H9 (cell line): ENCODE measurements around the gene RORB. TPM values are rescaled to one million over a fixed set of nuclear protein-coding genes. Genes with fewer than 3 reads are reported as not detected.

Source experiments
- DNase-seq: peaks from one replicate; pipeline ENCODE4 v3.0.0-alpha.2; 2017
- H2AFZ ChIP-seq: one replicate; pipeline ENCODE4 v1.6.1; 2013; ENCODE audit warnings: mild to moderate bottlenecking, low read length, control low read depth, moderate library complexity
- H2AK5ac ChIP-seq: 2 replicates; pipeline ENCODE4 v1.6.1; 2013; ENCODE audit warnings: low read length, control low read depth, mixed read lengths; ENCODE audit not compliant: insufficient read length
- H2BK120ac ChIP-seq: one replicate; pipeline ENCODE4 v1.6.1; 2013; ENCODE audit warnings: low read depth, mild to moderate bottlenecking, low read length, control low read depth, inconsistent platforms; ENCODE audit not compliant: poor library complexity, severe bottlenecking
- H2BK12ac ChIP-seq: 2 replicates; pipeline ENCODE4 v1.6.1; 2013; ENCODE audit warnings: low read length, control low read depth, mixed read lengths, low read depth; ENCODE audit not compliant: insufficient read length
- H2BK15ac ChIP-seq: 2 replicates; pipeline ENCODE4 v1.6.1; 2013; ENCODE audit warnings: low read depth, low read length, control low read depth
- H2BK20ac ChIP-seq: one replicate; pipeline ENCODE4 v1.6.1; 2013; ENCODE audit warnings: low read depth, mild to moderate bottlenecking, low read length, control low read depth, inconsistent platforms; ENCODE audit not compliant: poor library complexity, severe bottlenecking
- H2BK5ac ChIP-seq: 2 replicates; pipeline ENCODE4 v1.6.1; 2013; ENCODE audit warnings: low read length, control low read depth, mixed read lengths; ENCODE audit not compliant: insufficient read length
- H3K14ac ChIP-seq: 2 replicates; pipeline ENCODE4 v1.6.1; 2013; ENCODE audit warnings: low read length, control low read depth; ENCODE audit not compliant: insufficient read depth
- H3K18ac ChIP-seq: 2 replicates; pipeline ENCODE4 v1.6.1; 2013; ENCODE audit warnings: low read depth, mild to moderate bottlenecking, mixed read lengths, low read length, control low read depth; ENCODE audit not compliant: insufficient read length
- H3K23ac ChIP-seq: 2 replicates; pipeline ENCODE4 v1.6.1; 2013; ENCODE audit warnings: low read length, control low read depth, mixed read lengths, low read depth; ENCODE audit not compliant: insufficient read length
- H3K23me2 ChIP-seq: 2 replicates; pipeline ENCODE4 v1.6.1; 2013; ENCODE audit warnings: low read depth, mild to moderate bottlenecking, mixed read lengths, low read length, control low read depth; ENCODE audit not compliant: insufficient read length, poor library complexity, severe bottlenecking
- H3K27ac ChIP-seq: 2 replicates; pipeline ENCODE4 v1.5.1; 2013; ENCODE audit warnings: low read length, control low read depth, mixed read lengths, low read depth; ENCODE audit not compliant: insufficient read length
- H3K27me3 ChIP-seq: 2 replicates; pipeline ENCODE4 v1.6.1; 2013; ENCODE audit warnings: low read length, control low read depth, inconsistent platforms; ENCODE audit not compliant: insufficient read depth
- H3K4ac ChIP-seq: 2 replicates; pipeline ENCODE4 v1.6.1; 2013; ENCODE audit warnings: low read depth, mild to moderate bottlenecking, control low read depth, inconsistent platforms, low read length, moderate library complexity
- H3K4me1 ChIP-seq: 2 replicates; pipeline ENCODE4 v1.6.1; 2013; ENCODE audit warnings: low read length, control low read depth, inconsistent platforms; ENCODE audit not compliant: insufficient read depth
- H3K4me2 ChIP-seq: 2 replicates; pipeline ENCODE4 v1.6.1; 2013; ENCODE audit warnings: low read length, control low read depth, mixed read lengths; ENCODE audit not compliant: insufficient read length, insufficient read depth
- H3K56ac ChIP-seq: 2 replicates; pipeline ENCODE4 v1.6.1; 2013; ENCODE audit warnings: low read depth, mild to moderate bottlenecking, mixed read lengths, low read length, control low read depth; ENCODE audit not compliant: insufficient read length
- H3K79me1 ChIP-seq: 2 replicates; pipeline ENCODE4 v1.6.1; 2013; ENCODE audit warnings: low read depth, mild to moderate bottlenecking, moderate library complexity, low read length, control low read depth, inconsistent platforms; ENCODE audit not compliant: insufficient read depth, poor library complexity, severe bottlenecking
- H3K79me2 ChIP-seq: 2 replicates; pipeline ENCODE4 v1.6.1; 2013; ENCODE audit warnings: low read length, control low read depth, inconsistent platforms; ENCODE audit not compliant: insufficient read depth
- H3K9ac ChIP-seq: 2 replicates; pipeline ENCODE4 v1.6.1; 2013; ENCODE audit warnings: low read length, control low read depth, mixed read lengths; ENCODE audit not compliant: insufficient read length; ENCODE audit errors: extremely low read depth
- H3K9me3 ChIP-seq: one replicate; pipeline ENCODE4 v1.6.1; 2013; ENCODE audit warnings: low read depth, low read length, inconsistent platforms; ENCODE audit not compliant: control insufficient read depth
- H3T11ph ChIP-seq: one replicate; pipeline ENCODE4 v1.6.1; 2013; ENCODE audit warnings: mild to moderate bottlenecking, low read length, control low read depth, inconsistent platforms
- H4K20me1 ChIP-seq: one replicate; pipeline ENCODE4 v1.6.1; 2013; ENCODE audit not compliant: control insufficient read depth, insufficient read length, insufficient read depth
- H4K5ac ChIP-seq: 2 replicates; pipeline ENCODE4 v1.6.1; 2013; ENCODE audit warnings: low read depth, mild to moderate bottlenecking, mixed read lengths, low read length, control low read depth; ENCODE audit not compliant: insufficient read length
- H4K8ac ChIP-seq: replicated peaks from 2 replicates; pipeline ENCODE4 v1.6.1; 2013; ENCODE audit warnings: low read length, control low read depth, mixed read lengths, low read depth; ENCODE audit not compliant: insufficient read length
- H4K91ac ChIP-seq: 2 replicates; pipeline ENCODE4 v1.6.1; 2013; ENCODE audit warnings: low read depth, mild to moderate bottlenecking, moderate library complexity, mixed read lengths, low read length, control low read depth; ENCODE audit not compliant: insufficient read length
- H3K27ac Mint-ChIP-seq, 3 experiments: 2 replicates in 2 of 3; 3 replicates in 1 of 3; pipeline ENCODE4 v1.8.0; 2020 to 2021; ENCODE audit warnings: mixed read lengths in 3 of 3, mild to moderate bottlenecking in 1 of 3, moderate library complexity in 1 of 3
- H3K27me3 Mint-ChIP-seq: 2 replicates; pipeline ENCODE4 v1.8.0; 2021; ENCODE audit warnings: low read depth, mild to moderate bottlenecking, moderate library complexity, mixed read lengths
- H3K36me3 Mint-ChIP-seq, 3 experiments: 2 replicates in 2 of 3; 3 replicates in 1 of 3; pipeline ENCODE4 v1.8.0; 2020 to 2021; ENCODE audit warnings: low read depth in 3 of 3, mixed read lengths in 3 of 3; ENCODE audit not compliant: insufficient read depth in 1 of 3
- H3K4me1 Mint-ChIP-seq, 2 experiments: 2 replicates each; pipeline ENCODE4 v1.8.0; 2020; ENCODE audit warnings: mixed read lengths in 2 of 2
- H3K4me3 Mint-ChIP-seq, 2 experiments: 2 replicates in 1 of 2; 3 replicates in 1 of 2; pipeline ENCODE4 v1.8.0; 2020 to 2021; ENCODE audit warnings: mild to moderate bottlenecking in 2 of 2, mixed read lengths in 2 of 2, moderate library complexity in 1 of 2
- H3K9me3 Mint-ChIP-seq, 2 experiments: 2 replicates in 1 of 2; 3 replicates in 1 of 2; pipeline ENCODE4 v1.8.0; 2020; ENCODE audit warnings: mild to moderate bottlenecking in 2 of 2, mixed read lengths in 2 of 2, moderate library complexity in 1 of 2
- WGBS: extraction: QIAGEN DNeasy Blood & Tissue Kit; methylation state at CpG from one replicate; pipeline ENCODE4 v1.1.7; 2013; ENCODE audit warnings: missing lambda C conversion rate, low lambda C conversion rate, mixed read lengths; ENCODE audit not compliant: insufficient read length; ENCODE audit errors: extremely low coverage; 5-methylcytosine and 5-hydroxymethylcytosine counted together
- total RNA-seq: library from RNA; stranded (reverse); gene quantifications from 2 replicates; pipeline ENCODE4 v1.2.1, GENCODE V29; 2021
- TF ChIP-seq, protein P1 (sequence below): fragments of 200-600 bp; sonication (generic); conservative IDR thresholded peaks from 3 replicates; pipeline ENCODE4 v1.8.0; 2021; ENCODE audit warnings: antibody characterized with exemption, mild to moderate bottlenecking

The RORB gene
- total RNA-seq, 1 experiment from 2014 or later, result 0.31 TPM

DNA sequence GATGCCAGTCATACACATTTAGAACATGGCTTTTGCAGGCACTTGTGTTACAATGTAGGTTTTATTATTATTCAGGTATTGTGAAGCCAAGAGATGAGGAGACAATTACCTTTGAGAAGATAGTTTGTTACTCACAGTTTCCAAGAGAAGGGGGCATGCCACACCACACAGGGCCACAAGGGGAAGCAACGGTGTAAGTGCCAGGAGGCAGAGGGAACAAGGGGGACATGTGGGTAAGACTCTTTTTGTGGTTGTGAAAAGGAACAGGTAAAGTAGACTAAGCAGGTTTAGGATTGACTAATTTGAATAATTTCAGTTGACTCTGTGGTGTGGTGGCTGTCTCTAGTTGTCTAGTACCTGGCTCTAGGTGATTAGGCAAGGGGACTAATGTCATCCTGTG is 199.4 kb downstream of the RORB start:
- Histone ChIP-seq H3K23me2 (no peaks in the 10 kb centered on the region), H2BK12ac (no peak overlapping the region), H3K27ac (no peak overlapping the region), H3K79me2 (no peaks in the 10 kb centered on the region), H3K9me3 (no peaks in the 10 kb centered on the region), H3K4me2 (no peak overlapping the region), H3K23ac (no peak overlapping the region), H3K4ac (no peak overlapping the region), H2AK5ac (no peak overlapping the region), H3K18ac (no peak overlapping the region), H2BK120ac (no peak overlapping the region), H3T11ph (no peak overlapping the region), H3K27me3 (no peaks in the 10 kb centered on the region), H3K79me1 (no peaks in the 10 kb centered on the region), H3K14ac (no peak overlapping the region), H4K91ac (no peak overlapping the region), H2BK20ac (no peak overlapping the region), H3K56ac (no peak overlapping the region), H2BK5ac (no peak overlapping the region), H2BK15ac (no peak overlapping the region), H4K5ac (no peak overlapping the region), H3K9ac (no peak overlapping the region), H3K4me1 (no peaks in the 10 kb centered on the region), H4K8ac (no peak overlapping the region), H4K20me1 (no peaks in the 10 kb centered on the region), H2AFZ (no peak overlapping the region)
- Mint-ChIP-seq H3K36me3 (no peaks in the 10 kb centered on the region), H3K27ac (no peak overlapping the region), H3K4me1 (no peaks in the 10 kb centered on the region), H3K4me3 (no peak overlapping the region), H3K27me3 (peaks cover 2% of the 10 kb centered on the region; the same call in 1 of the 2 replicates), H3K9me3 (no peaks in the 10 kb centered on the region)
- WGBS, result no CpG with 5 or more reads among the region's 1 CpG
- no peak for DNase-seq
- TF ChIP-seq, protein P1, sequence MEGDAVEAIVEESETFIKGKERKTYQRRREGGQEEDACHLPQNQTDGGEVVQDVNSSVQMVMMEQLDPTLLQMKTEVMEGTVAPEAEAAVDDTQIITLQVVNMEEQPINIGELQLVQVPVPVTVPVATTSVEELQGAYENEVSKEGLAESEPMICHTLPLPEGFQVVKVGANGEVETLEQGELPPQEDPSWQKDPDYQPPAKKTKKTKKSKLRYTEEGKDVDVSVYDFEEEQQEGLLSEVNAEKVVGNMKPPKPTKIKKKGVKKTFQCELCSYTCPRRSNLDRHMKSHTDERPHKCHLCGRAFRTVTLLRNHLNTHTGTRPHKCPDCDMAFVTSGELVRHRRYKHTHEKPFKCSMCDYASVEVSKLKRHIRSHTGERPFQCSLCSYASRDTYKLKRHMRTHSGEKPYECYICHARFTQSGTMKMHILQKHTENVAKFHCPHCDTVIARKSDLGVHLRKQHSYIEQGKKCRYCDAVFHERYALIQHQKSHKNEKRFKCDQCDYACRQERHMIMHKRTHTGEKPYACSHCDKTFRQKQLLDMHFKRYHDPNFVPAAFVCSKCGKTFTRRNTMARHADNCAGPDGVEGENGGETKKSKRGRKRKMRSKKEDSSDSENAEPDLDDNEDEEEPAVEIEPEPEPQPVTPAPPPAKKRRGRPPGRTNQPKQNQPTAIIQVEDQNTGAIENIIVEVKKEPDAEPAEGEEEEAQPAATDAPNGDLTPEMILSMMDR, result peak; percentile 61
